ENCODE measurements around the gene SUMO1.

SUMO1 gene

DNA sequence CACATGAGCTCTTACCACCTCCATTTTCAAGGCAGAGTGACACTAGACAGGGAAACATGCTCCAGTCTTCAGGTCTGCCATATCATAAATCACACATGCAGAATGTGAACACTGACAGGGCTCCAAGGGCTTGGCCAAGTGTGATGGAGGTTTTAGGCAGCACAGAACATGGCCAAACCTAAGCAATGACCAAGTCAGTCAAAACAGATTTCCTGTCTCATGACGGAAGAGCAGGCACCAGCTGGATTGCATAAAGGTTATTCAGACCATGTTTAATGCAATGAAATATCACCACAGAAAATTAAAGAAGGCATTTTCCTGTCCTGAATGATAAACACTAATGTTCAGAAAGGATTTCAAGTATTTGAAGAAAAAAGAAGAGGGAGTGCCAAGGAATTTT lies 72.5 kb downstream of the SUMO1 start:
- TF ChIP-seq CTCF (IDR thresholded peaks at IDR 0.05; ENCODE audit: insufficient read depth, low read depth, low read length, missing control alignments) = no peak
- no peak for DNase-seq (ENCODE audit: low read depth)
- no peak overlapping the region for H3K4me3 ChIP-seq (ENCODE audit: low read depth, low read length)

DNA sequence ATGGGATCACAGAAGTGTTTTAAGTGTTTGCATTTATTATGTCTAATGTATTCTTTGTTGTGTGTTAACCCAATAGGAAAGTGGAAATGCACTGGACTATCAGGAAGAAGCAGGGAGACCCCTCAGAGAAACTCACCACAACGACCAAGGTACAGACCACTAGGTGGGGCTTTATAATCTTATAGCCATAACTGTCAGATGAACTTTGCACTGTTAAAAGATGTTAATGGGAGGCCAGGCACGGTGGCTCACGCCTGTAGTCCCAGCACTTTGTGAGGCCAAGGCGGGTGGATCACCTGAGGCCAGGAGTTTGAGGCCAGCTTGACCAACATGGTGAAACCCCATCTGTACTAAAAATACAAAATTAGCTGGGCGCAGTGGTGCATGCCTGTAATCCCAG lies 73.2 kb downstream of the SUMO1 start:
- TF ChIP-seq CTCF (IDR thresholded peaks at IDR 0.05; ENCODE audit: insufficient read depth, low read depth, low read length, missing control alignments) = no peak
- H3K4me3 ChIP-seq (ENCODE audit: low read depth, low read length) = no peak overlapping the region
- DNase-seq (ENCODE audit: low read depth) = no peak

DNA sequence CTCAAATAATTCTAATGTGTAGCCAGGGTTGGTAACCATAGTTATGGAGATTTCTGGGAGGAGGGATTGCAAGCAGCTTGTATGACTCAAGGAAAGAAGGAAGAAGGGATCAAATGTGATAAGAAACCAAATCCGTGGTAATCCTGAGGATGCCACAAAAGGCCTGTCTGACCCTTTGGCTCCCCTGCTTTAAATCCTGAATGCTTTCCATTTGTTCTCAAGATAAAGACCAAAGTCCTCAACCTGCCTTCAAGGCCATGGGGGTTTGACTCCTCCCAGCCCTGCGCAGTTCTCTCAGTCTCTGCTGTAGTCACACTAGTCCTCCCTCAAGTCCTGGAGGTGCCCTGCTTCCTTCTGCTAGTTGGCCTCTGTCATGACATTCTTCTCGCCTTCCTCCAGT lies 74.0 kb downstream of the SUMO1 start:
- TF ChIP-seq CTCF (IDR thresholded peaks at IDR 0.05; ENCODE audit: insufficient read depth, low read depth, low read length, missing control alignments) = no peak
- no peak overlapping the region for H3K4me3 ChIP-seq (ENCODE audit: low read depth, low read length)
- DNase-seq (ENCODE audit: low read depth) = no peak

DNA sequence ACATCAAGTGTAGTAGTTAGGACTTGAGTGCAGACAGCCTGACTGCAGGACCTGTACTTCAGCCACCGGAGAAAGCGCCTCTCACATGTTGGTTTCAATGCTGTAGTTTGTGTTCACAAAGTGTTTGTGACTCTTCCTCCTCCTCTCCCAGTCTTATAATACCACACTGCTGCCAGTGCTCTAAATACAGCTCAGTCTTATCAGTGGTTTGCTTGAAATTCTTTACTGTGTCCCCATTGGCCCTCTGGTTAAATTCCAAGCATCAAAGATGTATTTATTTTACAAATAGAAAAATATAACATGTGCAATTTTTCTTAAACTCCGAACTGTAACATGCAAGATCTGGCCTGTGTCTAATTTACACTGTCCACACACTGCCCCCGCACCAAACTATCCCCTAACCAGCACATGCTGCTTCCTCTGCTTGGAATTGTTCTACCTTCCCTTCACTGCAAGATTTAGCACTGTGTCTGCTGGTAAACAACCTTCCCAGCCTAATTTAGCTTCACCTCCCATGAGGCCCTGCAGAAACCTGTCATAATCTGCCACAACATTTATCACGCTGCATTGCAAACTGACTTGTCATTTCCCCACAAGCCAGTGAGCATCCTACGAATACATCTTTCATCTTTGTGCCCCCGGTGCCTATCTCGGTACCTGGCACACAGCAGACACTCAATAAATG lies 77.1 kb downstream of the SUMO1 start:
- peak; percentile 26 for DNase-seq (ENCODE audit: low read depth)
- TF ChIP-seq CTCF (IDR thresholded peaks at IDR 0.05; ENCODE audit: insufficient read depth, low read depth, low read length, missing control alignments) = no peak
- no peak overlapping the region for H3K4me3 ChIP-seq (ENCODE audit: low read depth, low read length)

DNA sequence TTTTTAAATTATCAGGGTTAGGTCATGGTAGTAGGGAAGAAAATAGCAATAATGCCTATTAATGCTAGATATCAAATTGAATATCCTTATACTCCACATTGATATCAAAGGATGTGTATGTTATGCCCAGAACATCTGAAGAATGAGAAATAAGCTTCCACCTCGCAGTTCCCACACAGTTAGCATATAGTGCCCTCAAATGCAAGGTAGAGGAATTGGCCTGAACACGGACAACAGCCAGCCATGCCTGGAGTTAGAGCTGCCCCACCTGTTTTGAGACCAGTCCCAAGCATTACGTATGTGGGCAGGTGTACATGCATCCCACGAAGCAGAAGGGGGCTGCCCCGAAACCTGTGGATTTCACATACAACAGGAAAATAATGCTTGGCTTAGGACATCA lies 79.6 kb downstream of the SUMO1 start:
- no peak for DNase-seq (ENCODE audit: low read depth)
- no peak overlapping the region for H3K4me3 ChIP-seq (ENCODE audit: low read depth, low read length)
- TF ChIP-seq CTCF (IDR thresholded peaks at IDR 0.05; ENCODE audit: insufficient read depth, low read depth, low read length, missing control alignments) = no peak

- DNase-seq (ENCODE audit: low read depth) = no peak
- TF ChIP-seq CTCF (IDR thresholded peaks at IDR 0.05; ENCODE audit: insufficient read depth, low read depth, low read length, missing control alignments) = no peak
- no peak overlapping the region for H3K4me3 ChIP-seq (ENCODE audit: low read depth, low read length)
These were observed 81.0 kb downstream of the SUMO1 start for GRCh38 chr2:202157211-202157990.

All from GM12865 (cell line).